NCI-H1105 (cell line): ENCODE data around the gene RBM19.

Experiments used
- DNase-seq: peaks from one replicate; lab custom pipeline; 2025; lab: John Stamatoyannopoulos, UW

Gene RBM19

DNA sequence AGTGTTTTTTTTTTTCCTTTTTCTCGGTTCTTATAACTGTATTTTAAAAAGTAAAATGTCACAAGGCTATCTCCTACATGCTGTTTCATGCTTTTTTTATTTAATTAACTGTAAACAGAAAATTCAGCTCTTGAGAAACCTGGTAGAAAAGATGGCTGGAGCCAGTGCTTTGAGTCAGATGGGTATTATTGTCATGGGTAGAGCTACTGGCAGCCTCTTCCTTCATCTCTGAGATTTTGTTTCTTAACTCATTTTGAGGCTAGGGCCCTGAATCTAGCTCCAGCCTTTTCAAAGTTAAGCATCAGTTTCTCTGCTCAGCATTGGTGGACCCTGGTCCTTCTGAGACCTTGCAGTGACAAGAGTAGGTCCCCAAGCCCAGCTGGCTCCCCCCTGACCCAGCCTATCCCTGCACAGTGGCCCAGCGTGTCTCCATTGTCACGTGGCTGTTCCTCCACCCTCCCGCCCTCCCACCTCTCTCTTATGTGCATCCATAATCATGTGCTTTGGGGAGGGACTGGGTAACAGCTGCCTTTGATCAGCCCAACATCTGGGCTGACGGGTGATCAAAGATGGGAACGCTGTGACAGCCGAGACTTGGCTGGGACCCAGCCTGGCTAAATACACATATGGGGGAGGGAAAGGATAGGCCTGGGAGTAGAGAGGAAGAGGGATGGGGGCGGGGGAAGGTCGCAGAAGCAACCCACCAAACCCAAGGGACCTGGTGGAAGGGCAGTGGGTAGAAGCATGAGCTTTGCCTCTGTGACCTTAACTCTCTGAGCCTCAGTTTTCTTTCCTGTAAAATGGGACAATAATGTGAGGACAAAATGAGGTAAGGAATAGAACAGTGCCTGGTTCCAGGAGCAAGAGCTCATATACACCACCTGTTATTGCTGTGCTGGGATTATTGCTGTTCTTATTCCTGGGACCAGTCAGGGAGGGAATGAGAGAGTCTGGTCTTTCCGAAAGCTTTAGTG lies 24.4 kb upstream of the RBM19 start:
- DNase-seq = peak; percentile 16

DNA sequence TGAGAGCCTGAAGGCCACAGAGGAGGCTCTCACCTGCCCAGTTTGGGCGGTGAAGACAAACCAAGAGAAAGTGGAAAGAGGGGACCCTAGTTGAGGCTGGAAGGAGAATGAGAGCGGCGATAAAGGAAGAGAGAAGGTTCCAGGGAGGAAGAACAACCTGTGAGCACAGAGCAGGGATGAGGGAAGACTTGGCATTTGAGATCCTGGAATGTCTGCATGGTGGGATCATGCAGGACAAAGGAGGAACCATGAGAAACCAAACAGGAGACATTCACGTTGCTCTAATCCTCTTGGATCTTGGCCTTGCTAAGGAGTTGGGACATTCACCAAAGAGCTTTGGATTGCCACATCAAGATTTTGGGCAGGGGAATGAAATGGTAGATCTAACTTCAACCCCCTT lies 22.9 kb upstream of the RBM19 start:
- no peak for DNase-seq

DNA sequence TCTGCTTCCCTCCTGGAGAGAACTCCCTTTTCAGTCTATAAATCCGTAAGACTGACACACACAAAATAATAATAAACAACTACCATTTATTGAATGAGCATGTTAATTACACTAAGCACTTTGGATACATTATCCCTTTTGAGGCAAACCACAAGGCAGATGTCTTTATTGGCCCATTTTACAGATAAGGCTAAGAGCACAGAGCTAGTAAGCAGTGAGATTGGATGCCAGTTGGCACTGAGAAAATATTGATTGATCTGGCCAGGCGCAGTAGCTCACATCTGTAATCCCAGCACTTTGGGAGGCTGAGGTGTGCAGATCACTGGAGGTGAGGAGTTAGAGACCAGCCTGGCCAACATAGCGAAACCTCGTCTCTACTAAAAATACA lies 21.9 kb upstream of the RBM19 start:
- no peak for DNase-seq

DNA sequence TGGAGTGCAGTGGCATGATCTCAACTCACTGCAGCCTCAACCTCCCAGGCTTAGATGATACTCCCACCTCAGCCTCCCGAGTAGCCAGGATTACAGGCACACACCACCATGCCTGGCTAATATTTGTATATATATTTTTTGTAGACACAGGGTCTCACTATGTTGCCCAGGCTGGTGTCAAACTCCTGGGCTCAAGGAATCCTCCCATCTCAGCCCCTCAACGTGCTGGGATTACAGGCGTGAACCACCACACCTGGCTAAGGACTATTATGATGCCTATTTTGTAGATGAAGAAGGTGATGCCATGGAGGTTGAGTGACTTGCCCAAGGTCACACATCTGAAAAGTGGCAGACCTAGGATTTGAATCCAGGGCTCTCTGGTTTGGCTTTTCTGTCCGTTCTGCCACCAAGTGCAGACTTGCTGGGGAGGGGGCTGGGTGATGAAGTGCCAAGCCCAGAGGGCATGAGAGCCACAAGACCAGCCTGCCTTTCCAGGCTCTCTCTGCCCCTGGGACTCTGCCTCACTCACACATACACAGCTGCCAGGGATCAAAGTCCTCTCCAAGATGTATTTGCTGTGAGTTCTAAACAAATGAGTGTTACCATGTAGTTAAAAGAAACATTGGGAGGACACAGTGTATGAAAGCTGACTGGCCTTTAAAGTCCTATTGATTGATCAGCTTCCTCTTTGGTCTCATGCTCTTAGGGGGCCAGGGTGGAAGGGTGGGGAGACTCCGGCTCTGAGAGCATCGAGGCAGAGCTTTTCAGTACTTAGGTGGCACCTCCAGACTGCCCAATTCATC lies 21.3 kb upstream of the RBM19 start:
- DNase-seq = no peak

DNA sequence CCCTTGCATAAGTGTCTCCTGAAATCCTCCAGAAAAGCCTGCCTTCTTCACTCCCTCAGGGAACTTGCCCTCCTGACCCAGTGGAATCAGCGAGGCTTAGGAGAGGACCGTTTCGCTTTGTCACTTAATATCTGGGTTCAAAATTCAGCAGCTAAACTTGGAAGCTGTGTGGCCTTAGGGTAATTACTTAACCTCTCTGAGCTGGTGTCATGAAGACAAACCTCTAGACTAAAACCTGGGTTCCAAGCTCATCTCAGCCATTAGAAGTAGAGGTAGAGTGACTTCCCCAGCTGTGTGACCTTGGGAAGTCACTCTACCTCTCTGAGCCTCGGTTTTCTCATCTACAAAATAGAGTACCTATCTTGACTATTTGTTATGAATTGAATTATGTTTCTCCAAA lies 18.3 kb upstream of the RBM19 start:
- DNase-seq = no peak

DNA sequence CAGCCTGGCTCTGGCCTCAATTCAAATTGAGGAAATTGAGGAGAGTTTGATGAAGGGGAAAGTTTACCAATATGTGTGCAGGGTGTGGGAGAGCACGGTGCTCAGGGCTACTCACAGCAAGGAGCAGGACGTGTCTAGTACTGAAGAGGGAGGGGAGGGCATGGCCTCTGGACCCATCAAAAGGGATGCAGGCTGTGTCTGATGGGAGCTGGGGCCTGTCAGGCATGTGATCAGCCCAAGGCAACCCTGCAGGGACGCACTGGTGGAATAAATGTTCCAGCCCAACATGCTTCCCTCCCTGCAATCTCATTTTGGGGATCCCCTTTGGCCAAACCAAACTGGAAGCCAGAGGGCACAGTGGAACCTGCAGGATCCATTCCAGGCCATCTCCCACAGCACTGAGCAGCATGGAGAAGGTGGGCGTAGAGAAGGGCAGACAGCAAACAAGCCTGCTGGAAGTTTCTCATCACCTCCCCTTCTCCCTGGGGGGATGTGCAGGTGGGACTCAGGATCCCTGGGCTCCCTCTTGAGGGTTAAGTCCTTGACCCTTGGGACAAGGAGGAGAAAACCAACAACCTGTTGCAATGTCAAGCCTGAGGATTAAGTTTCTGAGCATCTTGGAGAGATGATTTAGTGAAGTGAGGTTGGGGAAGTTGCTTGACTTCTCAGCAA lies 17.8 kb upstream of the RBM19 start:
- DNase-seq = no peak

DNA sequence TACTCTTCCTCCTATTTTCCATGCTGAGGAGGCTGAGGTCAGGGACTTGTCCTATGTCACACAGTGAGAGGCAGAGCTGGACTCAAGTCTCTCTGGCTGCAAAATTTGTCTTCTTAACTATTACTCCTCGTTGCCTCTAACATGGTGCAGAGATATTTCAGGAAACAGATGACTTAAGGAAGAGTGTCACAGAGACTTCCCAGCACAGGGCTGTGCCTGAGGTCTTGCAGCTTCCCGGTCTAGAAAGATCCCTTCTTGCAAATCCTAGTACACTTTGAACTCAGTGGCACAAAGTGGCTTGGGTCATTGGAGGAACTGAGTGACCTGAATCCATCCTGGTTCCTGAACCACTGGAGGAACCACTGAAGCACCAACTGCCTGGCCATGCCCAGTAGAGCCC lies 17.1 kb upstream of the RBM19 start:
- DNase-seq = no peak

DNA sequence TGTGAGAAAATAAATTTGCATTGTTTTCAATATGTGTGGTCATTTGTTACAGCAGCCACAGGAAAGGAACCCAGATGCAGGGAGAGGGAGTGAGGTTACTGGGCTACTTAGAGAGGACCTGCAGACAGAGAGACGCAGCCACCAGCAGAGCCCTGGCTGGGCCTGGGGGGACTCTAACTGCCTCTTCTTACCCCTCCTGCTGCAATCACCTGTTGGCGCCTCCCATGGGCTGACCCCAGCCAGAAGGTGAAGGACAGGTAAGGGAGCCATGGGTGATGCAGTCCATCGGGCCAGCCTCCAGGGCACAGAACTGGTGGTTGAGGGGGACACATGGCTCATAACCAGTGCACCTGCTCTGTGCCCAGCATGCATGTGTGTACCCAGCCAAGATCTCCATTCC lies 15.8 kb upstream of the RBM19 start:
- no peak for DNase-seq

DNA sequence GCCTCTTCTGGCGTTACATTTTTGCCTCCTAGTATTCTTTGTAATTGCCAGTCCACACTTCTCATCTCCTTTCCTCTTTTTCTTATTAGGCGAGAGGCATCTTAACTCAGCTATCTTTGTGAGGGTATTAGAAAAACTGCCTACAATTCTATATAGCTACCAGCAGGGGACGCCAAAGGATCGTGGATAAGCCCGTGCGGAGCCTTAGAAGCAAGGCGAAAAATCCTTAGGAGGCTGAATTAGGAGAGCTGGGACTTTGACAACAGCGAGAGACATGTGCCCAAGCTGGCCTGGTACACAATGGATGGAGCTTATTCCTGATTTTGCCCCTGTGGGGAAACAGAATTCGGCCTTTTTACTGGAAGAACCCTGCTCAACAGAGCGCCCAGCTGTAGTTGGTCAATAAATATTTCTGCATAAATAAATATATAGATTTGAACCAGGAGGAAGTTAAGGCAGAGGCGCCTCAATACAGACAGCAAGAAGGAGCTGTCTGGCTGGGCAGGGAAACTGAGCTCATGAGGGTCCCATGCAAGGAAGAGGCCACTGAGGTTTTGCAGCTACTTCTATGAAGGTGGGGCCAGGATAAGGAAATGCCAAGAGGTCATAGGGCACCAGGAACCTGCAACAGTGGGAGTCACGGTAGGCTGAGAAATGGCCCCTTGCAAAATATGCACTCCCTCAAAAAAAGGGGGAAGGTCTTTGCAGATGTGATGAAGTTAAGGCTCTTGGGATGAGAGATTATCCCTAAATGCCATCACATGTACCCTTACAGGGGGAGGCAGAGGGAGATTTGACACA lies 14.6 kb upstream of the RBM19 start:
- DNase-seq = peak; percentile 54

DNA sequence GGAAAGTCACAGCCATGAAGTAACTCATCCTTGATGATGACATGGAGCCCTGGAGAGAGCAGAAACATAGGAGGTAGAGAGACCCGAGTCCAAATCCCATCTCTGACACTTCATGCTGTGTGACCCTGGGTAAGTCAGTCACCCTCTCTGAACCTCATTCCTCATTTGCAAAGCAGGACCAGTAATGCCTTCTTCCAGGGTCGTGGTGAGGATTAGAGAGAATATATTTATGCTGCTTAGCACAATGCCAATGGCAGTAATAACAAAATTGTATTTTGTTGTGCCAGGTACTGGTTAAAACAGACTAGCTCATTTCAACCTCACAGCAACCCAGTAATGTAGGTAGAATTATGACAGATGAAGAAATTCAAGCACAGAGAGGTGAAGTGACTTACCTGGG lies 13.9 kb upstream of the RBM19 start:
- DNase-seq = no peak

DNA sequence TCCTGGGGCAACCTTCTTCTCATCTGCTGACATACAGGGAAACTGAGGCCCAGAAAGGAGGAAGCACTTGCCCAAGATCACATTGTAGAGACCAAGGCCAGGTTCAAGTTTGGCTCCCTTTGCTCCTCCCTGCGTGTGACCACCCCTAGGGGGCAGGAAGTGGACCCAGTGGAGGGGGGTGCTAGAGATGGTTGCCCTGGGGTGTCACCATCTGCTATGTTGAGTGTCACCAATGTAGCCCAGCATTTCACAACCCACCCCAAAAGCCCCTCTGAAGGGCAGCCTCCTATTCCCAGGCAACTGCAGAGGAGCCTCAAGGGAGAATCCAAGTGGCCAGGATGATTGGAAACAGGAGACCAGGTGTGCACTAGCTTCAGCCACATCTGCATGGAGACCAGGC lies 12.0 kb upstream of the RBM19 start:
- DNase-seq = no peak

DNA sequence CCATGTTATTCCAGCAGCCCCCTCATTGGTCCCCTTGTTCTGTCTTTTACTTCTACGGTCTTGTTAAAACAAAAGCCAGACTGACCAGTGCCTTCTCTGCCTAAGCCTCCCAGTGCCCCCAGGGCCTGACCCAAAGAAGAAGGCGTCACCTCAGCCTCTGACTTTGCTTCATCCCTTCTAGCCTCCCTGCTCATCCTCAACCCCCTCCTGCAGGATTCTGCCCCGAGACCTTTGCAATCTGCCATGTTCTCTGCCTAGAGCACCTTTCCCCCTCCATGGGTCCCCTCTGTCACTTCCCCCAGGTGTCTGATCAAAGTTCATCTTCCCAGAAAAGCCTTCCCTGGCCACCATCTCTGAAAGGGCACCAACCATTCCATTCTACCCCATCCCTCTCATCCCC lies 7.9 kb upstream of the RBM19 start:
- no peak for DNase-seq

DNA sequence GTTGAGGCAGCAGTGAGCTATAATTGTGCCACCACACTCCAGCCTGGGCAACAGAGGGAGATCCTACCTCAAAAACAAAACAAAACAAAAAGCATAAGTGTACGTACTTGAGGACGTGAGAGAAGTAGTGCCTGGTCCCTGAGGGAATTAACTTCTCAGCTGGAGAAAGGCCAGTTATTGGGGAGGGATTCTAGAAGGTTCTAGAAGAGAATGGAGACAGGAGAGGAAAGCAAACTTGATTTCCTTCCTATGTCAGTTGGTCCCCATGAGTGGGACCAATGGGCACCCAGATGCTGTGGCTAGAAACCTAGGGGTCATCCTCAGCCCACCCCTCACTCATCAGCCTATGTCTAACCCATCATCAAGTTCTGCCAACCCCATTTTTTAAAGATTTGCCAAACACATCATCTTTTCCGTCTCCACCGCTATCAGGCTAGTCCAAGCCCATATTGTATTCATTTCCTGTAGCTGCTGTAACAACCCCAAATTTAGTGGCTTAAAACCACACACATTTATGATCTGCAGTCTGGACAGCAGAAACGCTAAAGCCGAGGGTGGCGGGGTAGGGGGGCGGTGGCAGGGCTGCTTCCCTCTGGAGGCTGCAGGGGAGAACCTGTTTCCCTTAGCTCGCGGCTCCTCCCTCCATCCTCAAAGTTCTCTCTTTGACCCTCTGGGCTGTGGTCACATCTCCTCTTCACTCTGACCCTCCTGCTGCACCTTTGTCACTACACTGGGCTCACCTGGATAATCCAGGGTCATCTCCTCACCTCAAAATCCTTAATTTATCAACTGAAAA lies 7.2 kb upstream of the RBM19 start:
- no peak for DNase-seq

DNA sequence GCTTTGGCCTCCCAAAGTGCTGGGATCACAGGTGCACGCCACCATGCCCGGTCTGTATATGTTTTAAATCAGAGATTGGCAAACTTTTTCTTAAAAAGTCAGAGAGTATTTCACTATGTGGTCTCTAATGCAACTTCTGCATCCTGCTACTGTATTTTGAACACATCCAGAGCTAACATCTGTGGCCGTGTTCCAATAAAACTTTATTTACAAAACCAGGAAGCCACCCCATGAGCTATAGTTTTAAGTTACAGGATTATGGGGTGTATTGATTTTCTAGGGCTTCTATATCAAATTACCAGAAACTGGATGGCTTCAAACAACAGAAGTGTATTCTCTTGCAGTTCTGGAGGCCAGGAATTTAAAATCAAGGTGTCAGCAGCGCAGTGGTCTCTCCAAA lies 5.3 kb upstream of the RBM19 start:
- DNase-seq = no peak

DNA sequence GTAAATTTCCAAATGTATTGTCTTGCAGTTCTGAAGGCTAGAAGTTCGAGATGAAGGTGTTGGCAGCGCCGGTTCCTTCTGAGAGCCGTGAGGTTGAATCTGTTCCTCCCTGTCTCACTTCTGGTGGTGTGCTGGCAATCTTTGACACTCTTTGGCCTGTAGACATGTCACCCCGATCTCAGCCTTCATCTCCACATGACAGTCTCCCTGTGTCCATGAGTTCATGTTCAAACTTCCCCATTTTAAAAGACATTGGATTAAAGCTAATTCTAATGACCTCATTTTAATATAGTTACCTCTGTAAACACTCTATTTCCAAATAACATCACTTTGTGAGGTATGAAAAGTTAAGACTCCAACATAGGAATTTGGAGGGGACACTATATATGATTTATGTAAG lies 4.1 kb upstream of the RBM19 start:
- DNase-seq = no peak

DNA sequence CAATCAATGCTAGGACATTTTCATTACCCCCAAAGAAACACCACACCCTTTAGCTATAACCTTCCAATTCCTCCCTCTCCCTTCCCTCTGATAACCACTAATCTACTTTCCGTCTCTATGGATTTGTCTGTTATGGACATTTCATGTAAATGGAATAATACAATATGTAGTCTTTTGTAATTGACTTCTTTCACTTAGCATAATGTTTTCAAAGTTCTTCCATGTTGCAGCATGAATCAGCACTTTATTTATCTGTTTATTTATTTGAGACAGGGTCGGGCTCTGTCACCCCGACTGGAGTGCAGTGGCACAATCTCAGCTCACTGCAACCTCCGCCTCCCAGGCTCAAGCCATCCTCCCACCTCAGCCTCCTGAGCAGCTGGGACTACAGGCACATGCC lies 1.2 kb upstream of the RBM19 start:
- DNase-seq = no peak

DNA sequence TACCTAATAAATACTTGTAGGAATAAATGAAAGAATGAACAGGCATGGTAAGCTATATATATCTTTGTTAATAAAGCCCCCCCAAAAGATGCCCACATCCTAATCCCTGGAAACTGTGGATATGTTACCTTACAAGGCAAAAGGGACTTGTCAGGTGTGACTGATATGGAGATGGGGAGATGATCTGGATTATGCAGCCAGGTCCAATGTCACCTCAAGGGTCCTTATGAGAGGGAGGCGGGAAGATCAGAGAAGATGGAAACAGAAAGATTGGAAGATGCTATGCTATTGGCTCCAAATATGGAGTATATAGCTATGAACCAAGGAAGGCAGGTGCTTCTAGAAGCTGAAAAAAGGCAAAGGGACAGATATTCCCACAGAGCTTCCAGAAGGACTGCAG lies 3.4 kb downstream of the RBM19 start:
- no peak for DNase-seq

DNA sequence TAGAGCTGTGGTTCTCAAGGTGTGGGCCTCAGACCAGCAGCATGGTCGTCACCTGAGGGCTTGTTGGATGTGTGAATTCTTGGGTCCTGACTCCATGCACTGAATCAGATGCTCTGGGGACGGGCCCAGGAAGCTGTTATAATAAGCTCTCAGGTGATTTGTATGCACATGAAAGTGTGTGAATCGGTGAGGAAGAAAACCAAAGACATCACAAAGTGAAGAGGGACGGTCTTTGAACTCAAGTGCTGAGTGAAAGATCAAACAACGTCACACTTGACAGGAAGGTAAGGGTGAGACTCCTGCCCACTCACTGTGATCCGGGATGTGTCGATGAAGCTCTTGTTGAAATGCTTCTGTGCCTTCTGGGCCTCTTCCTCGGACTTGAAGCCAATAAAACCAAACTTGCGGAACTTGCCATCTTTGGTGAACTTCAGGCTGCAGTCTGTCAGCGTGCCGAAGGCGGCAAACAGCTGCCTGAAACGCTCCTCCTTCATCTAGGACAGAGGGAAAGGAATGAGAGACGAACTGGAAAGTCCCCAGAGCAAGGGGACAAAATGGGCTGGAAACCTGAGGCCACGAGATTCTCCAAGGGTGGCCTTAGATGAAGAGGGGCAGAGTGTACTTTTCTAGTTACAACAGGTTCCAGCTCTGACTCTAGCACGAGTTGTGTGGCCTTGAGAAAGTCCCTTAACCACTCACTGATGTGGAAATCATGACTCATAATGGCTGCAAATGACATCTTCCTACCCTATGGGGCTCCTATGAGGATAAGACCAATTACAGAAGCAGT lies 4.0 kb downstream of the RBM19 start:
- no peak for DNase-seq

DNA sequence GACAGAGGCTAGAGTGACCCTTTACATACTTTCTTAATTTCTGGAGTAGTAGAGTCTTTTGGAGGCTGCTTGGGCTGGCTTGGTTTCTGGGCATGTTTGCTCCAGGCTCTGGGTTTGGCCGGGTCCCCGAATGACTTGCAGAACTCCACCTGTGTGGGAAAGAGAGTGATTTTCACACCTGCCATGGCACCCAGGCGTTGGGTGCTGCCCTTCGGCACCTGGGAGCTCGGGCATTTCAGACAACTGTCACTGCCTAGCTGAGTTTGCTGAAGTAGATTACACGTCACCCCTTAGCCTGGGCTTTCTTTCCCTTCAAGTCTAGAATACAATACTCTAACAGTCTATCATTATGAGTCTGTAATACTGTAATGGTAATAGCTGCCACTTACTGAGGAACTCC lies 6.1 kb downstream of the RBM19 start:
- no peak for DNase-seq

DNA sequence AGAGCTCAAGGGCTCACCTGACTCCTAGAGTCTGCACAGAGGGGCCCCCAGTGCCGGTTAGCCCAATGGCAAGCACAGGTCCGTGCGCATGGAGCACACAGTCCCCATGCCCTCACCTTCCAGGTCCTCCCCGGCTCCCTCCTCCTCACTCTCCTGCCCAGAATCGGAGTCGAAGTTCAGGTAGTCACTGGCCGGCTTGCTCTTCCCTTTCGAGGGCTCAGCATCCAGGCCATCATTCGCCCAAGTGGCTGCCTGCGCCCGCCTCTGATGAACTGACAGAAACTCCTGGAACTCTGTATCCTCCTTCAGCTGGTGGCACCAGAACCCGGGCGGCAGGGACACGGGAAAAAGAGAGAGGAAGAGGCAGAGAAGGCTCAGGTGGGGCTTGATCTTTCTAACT lies 7.0 kb downstream of the RBM19 start:
- DNase-seq = no peak
